ENCODE data around the gene TP53RK.
A peak's percentile ranks its signal among the peaks of the same experiment; 100 is the strongest.

The TP53RK gene

DNA sequence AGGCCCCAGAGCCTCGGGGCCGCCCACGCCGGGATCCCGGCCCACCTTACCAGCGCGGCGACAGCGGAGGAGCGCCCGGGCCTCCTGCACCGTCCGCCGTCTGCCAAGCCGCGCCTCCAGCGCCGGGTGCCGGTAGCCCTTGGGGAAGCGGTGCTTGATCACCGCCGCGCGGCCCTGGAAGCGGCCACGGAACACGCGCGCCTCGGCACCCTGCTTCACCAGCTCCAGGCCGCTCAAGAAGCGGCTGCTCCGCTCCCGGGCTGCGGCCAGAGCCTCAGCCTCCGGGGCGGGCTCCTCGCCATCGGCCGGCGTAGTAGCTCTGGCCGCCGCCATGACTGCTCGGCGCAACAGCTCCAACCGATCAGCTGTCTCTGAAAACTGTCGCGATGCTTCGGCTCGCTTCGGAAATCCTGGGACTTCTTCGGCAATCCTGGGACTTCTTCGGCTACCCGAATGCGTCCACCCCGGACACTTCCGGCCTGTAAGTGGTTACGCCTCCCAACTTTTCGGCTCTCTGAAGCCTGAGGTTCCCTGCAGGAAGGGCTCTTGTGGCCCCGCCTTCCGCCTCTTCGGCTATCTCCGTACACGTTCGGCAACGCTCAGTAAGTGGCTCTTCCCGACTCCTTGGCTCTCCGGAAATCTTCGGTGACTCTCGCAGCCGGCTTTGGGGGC lies at the start of gene TP53RK:
Gene TP53RK (minus strand): TSS at position 363 of the 672 bp plus-strand sequence. CDS start 30 bp downstream, at position 333.
- ATAC-seq: peak; percentile 94

GRCh38 chr20:46735436-46735835 lies 46.2 kb upstream of the TP53RK start:
- ATAC-seq: no peak

- ATAC-seq: no peak
Observed at GRCh38 chr20:46731770-46732169, 42.5 kb upstream of the TP53RK start.

- ATAC-seq: no peak
Observed at GRCh38 chr20:46725186-46726165, 36.2 kb upstream of the TP53RK start.

DNA sequence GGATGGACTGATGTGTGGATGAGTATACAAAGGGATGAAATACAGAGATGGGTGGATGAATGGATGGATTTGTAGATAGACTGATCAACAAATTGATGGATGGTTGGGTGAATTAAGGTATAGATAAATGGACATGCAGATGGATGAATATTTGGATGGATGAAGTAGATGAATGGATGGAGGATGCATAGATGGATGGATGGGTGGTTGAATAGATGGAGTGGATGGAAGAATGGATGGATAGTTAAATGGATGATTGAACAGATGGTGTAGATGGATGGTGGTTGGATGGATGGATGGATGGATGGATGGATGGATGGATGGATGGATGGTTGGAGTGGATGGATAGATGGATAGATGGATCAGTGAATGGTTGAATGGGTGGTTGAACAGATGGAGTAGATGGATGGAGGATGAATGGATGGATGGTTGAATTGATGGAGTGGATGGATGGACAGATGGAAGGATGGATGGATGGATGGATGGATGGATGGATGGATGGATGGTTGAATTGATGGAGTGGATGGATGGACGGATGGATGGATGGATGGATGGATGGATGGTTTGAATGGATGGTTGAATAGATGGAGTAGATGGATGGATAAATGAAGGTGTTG lies 35.2 kb upstream of the TP53RK start:
- no peak for ATAC-seq

GRCh38 chr20:46723039-46723438 lies 33.8 kb upstream of the TP53RK start:
- no peak for ATAC-seq

DNA sequence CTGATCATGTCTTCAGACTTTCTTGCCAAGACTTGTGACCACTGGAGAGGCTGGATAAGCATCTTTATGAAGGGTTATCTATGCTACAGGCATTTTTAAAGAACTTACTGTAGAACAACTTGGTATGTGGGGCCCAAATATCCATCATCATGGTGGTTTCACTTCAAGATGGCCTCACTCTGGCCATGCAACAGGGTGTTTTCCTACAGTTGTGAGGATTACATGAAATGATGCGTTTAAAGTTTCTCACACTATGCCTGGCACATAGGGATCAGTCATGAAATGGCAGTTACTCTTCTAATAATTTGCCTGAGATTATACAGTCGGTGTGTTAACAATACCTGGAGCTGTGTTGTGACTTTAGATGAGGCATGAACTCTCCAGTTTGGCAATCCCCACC lies 33.2 kb upstream of the TP53RK start:
- no peak for ATAC-seq

GRCh38 chr20:46721476-46721875 lies 32.2 kb upstream of the TP53RK start:
- no peak for ATAC-seq

- peak; percentile 79 to 80 for ATAC-seq
Observed at GRCh38 chr20:46720776-46721425, 31.7 kb upstream of the TP53RK start.

DNA sequence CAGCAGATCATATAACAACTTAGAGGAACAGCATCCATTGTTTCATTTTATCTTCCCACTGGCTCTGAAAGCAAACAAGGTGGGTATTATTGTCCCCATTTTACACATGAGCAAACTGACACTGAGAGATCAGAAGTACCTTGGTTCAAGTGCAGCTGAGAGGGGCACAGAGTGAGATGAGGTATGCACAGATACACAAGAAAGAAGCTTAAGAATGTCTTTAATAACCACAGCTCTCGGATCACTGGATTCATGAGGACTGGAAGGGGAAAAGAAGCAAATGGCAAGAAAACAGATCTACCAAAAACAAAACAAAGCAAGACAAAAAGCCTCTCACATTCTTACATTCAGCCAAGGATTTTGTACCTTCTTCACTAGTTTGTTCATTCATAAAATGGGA lies 30.8 kb upstream of the TP53RK start:
- no peak for ATAC-seq

DNA sequence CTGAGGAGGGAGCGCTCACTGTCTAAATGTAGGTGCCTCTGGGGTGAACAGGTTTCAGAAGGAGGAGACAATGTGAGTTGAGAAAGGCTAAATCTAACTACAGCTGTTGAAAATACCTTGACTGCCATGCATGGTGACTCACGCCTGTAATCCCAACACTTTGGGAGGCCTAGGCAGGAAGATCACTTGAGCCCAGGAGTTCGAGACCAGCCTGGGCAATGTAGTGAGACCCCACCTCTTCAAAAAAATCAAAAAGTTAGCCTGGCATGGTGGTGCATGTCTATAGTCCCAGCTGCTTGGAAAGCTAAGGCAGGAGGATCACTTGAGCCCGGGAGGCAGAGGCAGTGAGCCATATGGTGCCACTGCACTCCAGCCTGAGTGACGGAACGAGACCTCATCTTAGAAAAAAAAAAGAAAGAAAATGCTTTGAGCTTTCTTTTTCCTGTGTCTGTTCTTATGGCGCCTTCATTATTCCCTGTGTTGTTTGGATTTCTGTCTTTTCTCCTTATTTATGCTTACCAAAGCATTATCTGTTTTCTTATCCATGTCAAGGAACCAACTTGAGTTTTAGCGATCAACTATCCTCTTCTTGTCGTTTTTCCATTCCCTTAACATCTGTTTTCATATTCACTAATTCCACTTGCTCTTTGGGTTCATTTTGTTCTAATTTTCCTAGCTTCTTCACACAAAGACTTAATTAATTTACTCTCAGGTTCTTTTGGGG lies 28.7 kb upstream of the TP53RK start:
- ATAC-seq: no peak

- ATAC-seq: no peak
Observed at GRCh38 chr20:46715292-46715756, 26.1 kb upstream of the TP53RK start.

- ATAC-seq: no peak
Observed at GRCh38 chr20:46713957-46714834, 25.0 kb upstream of the TP53RK start.

DNA sequence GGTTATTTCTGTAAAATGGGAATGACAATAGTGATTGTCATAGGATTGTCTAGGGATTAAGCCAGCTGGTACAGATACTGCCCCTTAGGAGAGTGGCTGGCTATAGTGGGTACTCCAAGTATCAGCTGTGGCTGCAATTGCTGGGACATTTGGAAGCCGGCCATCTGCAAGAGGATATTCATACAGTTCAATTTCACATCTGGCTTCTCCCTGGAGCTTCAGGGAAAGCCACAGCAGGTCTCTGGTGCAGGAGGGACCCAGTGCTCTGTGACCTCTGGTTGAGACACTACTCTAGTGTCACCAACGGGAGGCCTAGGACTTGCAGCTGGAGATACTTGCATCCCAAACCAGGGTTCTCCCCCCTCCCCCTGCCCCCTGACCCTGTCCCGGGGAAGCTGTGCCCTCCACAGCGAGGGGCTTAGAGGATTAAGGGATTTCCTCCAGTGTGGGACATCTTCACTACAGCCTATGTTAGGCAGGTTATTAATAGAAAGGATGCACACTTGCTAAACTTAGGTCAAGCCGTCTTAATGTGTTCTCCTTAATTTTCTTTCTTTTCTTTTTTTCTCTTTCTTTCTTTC lies 22.9 kb upstream of the TP53RK start:
- no peak for ATAC-seq

- ATAC-seq: no peak
Observed at GRCh38 chr20:46710153-46710913, 21.1 kb upstream of the TP53RK start.

- no peak for ATAC-seq
Observed at GRCh38 chr20:46709459-46710152, 20.4 kb upstream of the TP53RK start, which contains the start of gene SLC2A10. TSS of gene SLC2A10 (plus strand) at chr20:46709649. CDS start at chr20:46709737, 88 bp downstream.

- ATAC-seq: no peak
Observed at GRCh38 chr20:46709055-46709458, 19.8 kb upstream of the TP53RK start.

DNA sequence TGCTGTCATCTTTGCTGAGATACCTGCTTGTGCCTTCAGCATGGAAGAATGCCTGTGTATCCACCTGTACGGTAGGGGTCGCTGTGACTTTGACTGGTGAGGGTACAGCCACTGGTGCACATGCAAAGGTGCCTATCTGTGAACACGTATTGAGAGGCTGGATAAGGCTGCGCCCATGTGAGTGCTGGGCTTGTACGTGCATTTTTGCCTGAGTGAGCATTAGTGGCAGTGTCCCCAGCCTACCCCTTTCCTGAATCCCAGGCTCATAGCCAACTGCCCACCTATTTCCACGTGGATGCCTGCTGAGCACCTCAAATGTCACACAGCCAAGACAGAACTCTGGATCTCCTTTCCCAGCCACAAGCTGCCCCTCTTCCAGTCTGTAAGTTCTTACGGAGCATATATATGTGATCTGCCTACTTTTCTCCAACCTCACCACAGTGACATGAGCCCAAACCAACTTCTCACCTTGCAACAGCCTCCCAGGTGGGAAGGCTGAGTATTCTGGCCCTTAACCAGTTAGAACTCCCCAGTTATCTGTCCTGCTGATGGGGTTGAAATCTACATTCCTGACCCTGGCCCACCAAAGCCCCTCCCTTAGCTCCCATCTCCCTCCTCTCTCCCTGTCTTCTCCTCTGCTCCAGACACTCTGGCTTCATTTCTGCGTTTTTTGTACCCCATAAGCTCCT lies 19.1 kb upstream of the TP53RK start:
- no peak for ATAC-seq

Data from activated CD4-positive, CD25-positive, alpha-beta regulatory T cell treated with anti-CD3 and anti-CD28 coated beads, Interleukin-2, amount 50 U/mL, for 24 hours (primary cell).